ENCODE results near the gene MUC4. TPM values are rescaled to one million over a fixed set of nuclear protein-coding genes. Genes with fewer than 3 reads are reported as not detected.
"Not testable (repeated sequence)": the region's sequence is repeated elsewhere in the genome, so short reads cannot be mapped to it uniquely, and the experiment has no call there.

Gene MUC4
- total and polyA plus RNA-seq, 2 donors: 0.14 to 1.3 TPM

DNA sequence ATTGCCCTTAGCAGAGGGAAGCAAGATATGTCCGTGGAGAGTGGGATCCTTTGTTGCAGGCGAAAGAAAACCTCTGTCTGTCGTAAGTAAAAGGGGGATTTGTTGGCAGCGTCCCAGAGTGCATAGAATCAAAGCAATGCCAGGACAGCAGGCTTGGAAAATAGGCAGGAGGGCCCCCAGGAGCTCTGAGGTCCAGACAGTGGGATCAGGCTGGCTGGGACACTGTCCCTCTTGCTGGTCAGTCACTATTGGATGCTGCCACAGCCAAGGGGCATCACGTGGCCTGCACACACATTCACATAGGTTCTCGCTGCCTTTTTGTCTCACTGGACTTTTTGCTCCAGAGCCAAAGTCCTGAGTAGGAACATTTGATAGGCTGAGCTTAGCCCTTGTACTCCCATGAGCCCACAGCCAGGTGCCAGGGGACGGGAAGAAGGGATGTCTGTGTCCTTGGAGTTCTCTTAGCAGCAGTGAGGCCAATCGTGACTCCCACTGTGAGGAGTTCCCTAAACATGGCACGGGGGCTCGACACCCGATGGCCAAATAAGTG lies 80.3 kb downstream of the MUC4 start:
- no peaks in the 10 kb centered on the region for H3K27me3 ChIP-seq (ENCODE audit: control insufficient read depth in 2 of 2, insufficient read depth in 1 of 2, low read length in 1 of 2)
- no peak overlapping the region for H3K4me3 ChIP-seq (ENCODE audit: low read length in 2 of 2)
- DNase-seq (ENCODE audit: low read depth in 6 of 9, low spot score in 9 of 9): no peak
- no peaks in the 10 kb centered on the region for H3K36me3 ChIP-seq (ENCODE audit: control insufficient read depth in 2 of 2, insufficient read depth in 2 of 2, low read length in 1 of 2)
- H3K9me3 ChIP-seq (ENCODE audit: control insufficient read depth in 2 of 2, insufficient read depth in 1 of 2, low read length in 1 of 2): no peaks in the 10 kb centered on the region
- H3K4me1 ChIP-seq (ENCODE audit: control insufficient read depth in 2 of 2, insufficient read depth in 2 of 2, low read length in 2 of 2): no peaks in the 10 kb centered on the region
- WGBS: 97% methylated on average over 11 of the region's 11 CpGs
- no peak overlapping the region for H3K27ac ChIP-seq (ENCODE audit: low read depth in 1 of 2, low read length in 1 of 2)

- WGBS: 90% methylated on average over 18 of the region's 18 CpGs
- no peak overlapping the region for H3K4me3 ChIP-seq (ENCODE audit: low read length in 2 of 2)
- DNase-seq (ENCODE audit: low read depth in 6 of 9, low spot score in 9 of 9): no peak
Measured at GRCh38 chr3:195729476-195730251, 82.1 kb downstream of the MUC4 start.

GRCh38 chr3:195728789-195729188 lies 82.9 kb downstream of the MUC4 start:
- DNase-seq (ENCODE audit: low read depth in 6 of 9, low spot score in 9 of 9); H3K36me3 ChIP-seq (ENCODE audit: control insufficient read depth in 2 of 2, insufficient read depth in 2 of 2, low read length in 1 of 2); H3K27me3 ChIP-seq (ENCODE audit: control insufficient read depth in 2 of 2, insufficient read depth in 1 of 2, low read length in 1 of 2); H3K27ac ChIP-seq (ENCODE audit: low read depth in 1 of 2, low read length in 1 of 2); H3K9me3 ChIP-seq (ENCODE audit: control insufficient read depth in 2 of 2, insufficient read depth in 1 of 2, low read length in 1 of 2); H3K4me1 ChIP-seq (ENCODE audit: control insufficient read depth in 2 of 2, insufficient read depth in 2 of 2, low read length in 2 of 2); H3K4me3 ChIP-seq (ENCODE audit: low read length in 2 of 2): not testable (repeated sequence)
- 98% methylated on average over 4 of the region's 5 CpGs for WGBS

More at GRCh38 chr3:195729476-195730251, 82.1 kb downstream of the MUC4 start:
- no peaks in the 10 kb centered on the region for H3K9me3 ChIP-seq (ENCODE audit: control insufficient read depth in 2 of 2, insufficient read depth in 1 of 2, low read length in 1 of 2)
- H3K4me1 ChIP-seq (ENCODE audit: control insufficient read depth in 2 of 2, insufficient read depth in 2 of 2, low read length in 2 of 2): no peaks in the 10 kb centered on the region
- no peaks in the 10 kb centered on the region for H3K27me3 ChIP-seq (ENCODE audit: control insufficient read depth in 2 of 2, insufficient read depth in 1 of 2, low read length in 1 of 2)
- no peak overlapping the region for H3K27ac ChIP-seq (ENCODE audit: low read depth in 1 of 2, low read length in 1 of 2)
- H3K36me3 ChIP-seq (ENCODE audit: control insufficient read depth in 2 of 2, insufficient read depth in 2 of 2, low read length in 1 of 2): no peaks in the 10 kb centered on the region

- Histone ChIP-seq H3K36me3 (ENCODE audit: control insufficient read depth in 2 of 2, insufficient read depth in 2 of 2, low read length in 1 of 2) (no peaks in the 10 kb centered on the region), H3K9me3 (ENCODE audit: control insufficient read depth in 2 of 2, insufficient read depth in 1 of 2, low read length in 1 of 2) (no peaks in the 10 kb centered on the region), H3K27me3 (ENCODE audit: control insufficient read depth in 2 of 2, insufficient read depth in 1 of 2, low read length in 1 of 2) (no peaks in the 10 kb centered on the region), H3K4me1 (ENCODE audit: control insufficient read depth in 2 of 2, insufficient read depth in 2 of 2, low read length in 2 of 2) (no peaks in the 10 kb centered on the region), H3K27ac (ENCODE audit: low read depth in 1 of 2, low read length in 1 of 2) (no peak overlapping the region), H3K4me3 (ENCODE audit: low read length in 2 of 2) (no peak overlapping the region)
- 49% methylated on average over 7 of the region's 7 CpGs for WGBS
- no peak for DNase-seq (ENCODE audit: low read depth in 6 of 9, low spot score in 9 of 9)
Measured at GRCh38 chr3:195727606-195728195, 84.0 kb downstream of the MUC4 start.

DNA sequence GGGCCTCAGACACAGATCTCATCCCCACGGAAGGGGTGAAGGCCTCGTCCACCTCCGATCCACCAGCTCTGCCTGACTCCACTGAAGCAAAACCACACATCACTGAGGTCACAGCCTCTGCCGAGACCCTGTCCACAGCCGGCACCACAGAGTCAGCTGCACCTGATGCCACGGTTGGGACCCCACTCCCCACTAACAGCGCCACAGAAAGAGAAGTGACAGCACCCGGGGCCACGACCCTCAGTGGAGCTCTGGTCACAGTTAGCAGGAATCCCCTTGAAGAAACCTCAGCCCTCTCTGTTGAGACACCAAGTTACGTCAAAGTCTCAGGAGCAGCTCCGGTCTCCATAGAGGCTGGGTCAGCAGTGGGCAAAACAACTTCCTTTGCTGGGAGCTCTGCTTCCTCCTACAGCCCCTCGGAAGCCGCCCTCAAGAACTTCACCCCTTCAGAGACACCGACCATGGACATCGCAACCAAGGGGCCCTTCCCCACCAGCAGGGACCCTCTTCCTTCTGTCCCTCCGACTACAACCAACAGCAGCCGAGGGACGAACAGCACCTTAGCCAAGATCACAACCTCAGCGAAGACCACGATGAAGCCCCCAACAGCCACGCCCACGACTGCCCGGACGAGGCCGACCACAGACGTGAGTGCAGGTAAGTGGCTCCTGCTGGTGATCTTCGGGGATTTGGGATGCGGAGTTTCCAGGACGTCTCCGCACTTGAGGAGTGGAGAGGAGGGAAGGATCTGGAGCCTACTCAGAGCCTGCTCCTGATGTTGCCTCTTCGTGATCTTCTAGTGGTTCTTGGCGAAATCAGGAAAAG lies 85.6 kb downstream of the MUC4 start:
- not testable (repeated sequence) for H3K4me3 ChIP-seq (ENCODE audit: low read length in 2 of 2); H3K27ac ChIP-seq (ENCODE audit: low read depth in 1 of 2, low read length in 1 of 2); H3K27me3 ChIP-seq (ENCODE audit: control insufficient read depth in 2 of 2, insufficient read depth in 1 of 2, low read length in 1 of 2); DNase-seq (ENCODE audit: low read depth in 6 of 9, low spot score in 9 of 9); H3K36me3 ChIP-seq (ENCODE audit: control insufficient read depth in 2 of 2, insufficient read depth in 2 of 2, low read length in 1 of 2); H3K4me1 ChIP-seq (ENCODE audit: control insufficient read depth in 2 of 2, insufficient read depth in 2 of 2, low read length in 2 of 2); H3K9me3 ChIP-seq (ENCODE audit: control insufficient read depth in 2 of 2, insufficient read depth in 1 of 2, low read length in 1 of 2)
- 83% methylated on average over 32 of the region's 32 CpGs for WGBS

GRCh38 chr3:195724363-195724762 lies 87.4 kb downstream of the MUC4 start:
- not testable (repeated sequence) for H3K9me3 ChIP-seq (ENCODE audit: control insufficient read depth in 2 of 2, insufficient read depth in 1 of 2, low read length in 1 of 2); H3K4me3 ChIP-seq (ENCODE audit: low read length in 2 of 2); DNase-seq (ENCODE audit: low read depth in 6 of 9, low spot score in 9 of 9); H3K27me3 ChIP-seq (ENCODE audit: control insufficient read depth in 2 of 2, insufficient read depth in 1 of 2, low read length in 1 of 2); H3K36me3 ChIP-seq (ENCODE audit: control insufficient read depth in 2 of 2, insufficient read depth in 2 of 2, low read length in 1 of 2); H3K4me1 ChIP-seq (ENCODE audit: control insufficient read depth in 2 of 2, insufficient read depth in 2 of 2, low read length in 2 of 2); H3K27ac ChIP-seq (ENCODE audit: low read depth in 1 of 2, low read length in 1 of 2)
- WGBS: no CpG with 5 or more reads among the region's 13 CpGs

- H3K4me3 ChIP-seq (ENCODE audit: low read length in 2 of 2); H3K27ac ChIP-seq (ENCODE audit: low read depth in 1 of 2, low read length in 1 of 2); H3K36me3 ChIP-seq (ENCODE audit: control insufficient read depth in 2 of 2, insufficient read depth in 2 of 2, low read length in 1 of 2); H3K4me1 ChIP-seq (ENCODE audit: control insufficient read depth in 2 of 2, insufficient read depth in 2 of 2, low read length in 2 of 2); H3K27me3 ChIP-seq (ENCODE audit: control insufficient read depth in 2 of 2, insufficient read depth in 1 of 2, low read length in 1 of 2); H3K9me3 ChIP-seq (ENCODE audit: control insufficient read depth in 2 of 2, insufficient read depth in 1 of 2, low read length in 1 of 2); DNase-seq (ENCODE audit: low read depth in 6 of 9, low spot score in 9 of 9): not testable (repeated sequence)
- WGBS: 79% methylated on average over 7 of the region's 9 CpGs
Measured at GRCh38 chr3:195722996-195723345, 88.8 kb downstream of the MUC4 start.

GRCh38 chr3:195722139-195722995 lies 89.4 kb downstream of the MUC4 start:
- DNase-seq (ENCODE audit: low read depth in 6 of 9, low spot score in 9 of 9); H3K27me3 ChIP-seq (ENCODE audit: control insufficient read depth in 2 of 2, insufficient read depth in 1 of 2, low read length in 1 of 2); H3K36me3 ChIP-seq (ENCODE audit: control insufficient read depth in 2 of 2, insufficient read depth in 2 of 2, low read length in 1 of 2); H3K9me3 ChIP-seq (ENCODE audit: control insufficient read depth in 2 of 2, insufficient read depth in 1 of 2, low read length in 1 of 2); H3K4me3 ChIP-seq (ENCODE audit: low read length in 2 of 2); H3K27ac ChIP-seq (ENCODE audit: low read depth in 1 of 2, low read length in 1 of 2); H3K4me1 ChIP-seq (ENCODE audit: control insufficient read depth in 2 of 2, insufficient read depth in 2 of 2, low read length in 2 of 2): not testable (repeated sequence)
- WGBS: 96% methylated on average over 16 of the region's 21 CpGs

Measured in thymus (tissue), 11 donors.